ENCODE measurements around the gene ADAP1. TPM values are rescaled to one million over a fixed set of nuclear protein-coding genes. Genes with fewer than 3 reads are reported as not detected.

ADAP1 gene
- total and polyA plus RNA-seq, 8 donors: 10.9 to 41.2 (median 14.4) TPM

- H3K4me3 ChIP-seq: no peak overlapping the region
- no peaks in the 10 kb centered on the region for H3K4me1 ChIP-seq
- no peaks in the 10 kb centered on the region for H3K9me3 ChIP-seq
- TF ChIP-seq CTCF (IDR thresholded peaks at IDR 0.05): no peak
- 92 to 95% methylated on average over 40 of the region's 40 CpGs for WGBS, 2 donors
- no peak for ATAC-seq
- no peaks in the 10 kb centered on the region for H3K27me3 ChIP-seq
- DNase-seq: peak in 2 of 6 donors; percentile 31 to 67
- H3K36me3 ChIP-seq: peaks cover 0 to 50% (median 28%) of the 10 kb centered on the region in 3 donors
- H3K27ac ChIP-seq: no peak overlapping the region
- intact Hi-C loops (cut with DNase I): no loop called here
- FAIRE-seq: no peak
Observed at GRCh38 chr7:894164-894867, 60.2 kb downstream of the ADAP1 start.

- intact Hi-C loops (cut with DNase I): no loop called here
- no peak overlapping the region for H3K27ac ChIP-seq
- FAIRE-seq (no peak), DNase-seq (peak in 1 of 6 donors; percentile 64), ATAC-seq (no peak)
- 92 to 93% methylated on average over 19 of the region's 19 CpGs for WGBS, 2 donors
- H3K36me3 ChIP-seq: peaks cover 0 to 52% (median 32%) of the 10 kb centered on the region in 3 donors
- no peaks in the 10 kb centered on the region for H3K9me3 ChIP-seq
- no peak for TF ChIP-seq CTCF (IDR thresholded peaks at IDR 0.05)
- no peaks in the 10 kb centered on the region for H3K27me3 ChIP-seq
- H3K4me1 ChIP-seq: no peaks in the 10 kb centered on the region
- H3K4me3 ChIP-seq: no peak overlapping the region
Observed at GRCh38 chr7:893686-894085, 60.8 kb downstream of the ADAP1 start.

- intact Hi-C loops (cut with DNase I): no loop called here
- Histone ChIP-seq H3K27me3 (no peaks in the 10 kb centered on the region), H3K27ac (no peak overlapping the region), H3K9me3 (no peaks in the 10 kb centered on the region), H3K4me3 (no peak overlapping the region), H3K36me3 (peaks cover 0 to 60% (median 40%) of the 10 kb centered on the region in 3 donors), H3K4me1 (no peaks in the 10 kb centered on the region)
- TF ChIP-seq CTCF (IDR thresholded peaks at IDR 0.05): no peak
- ATAC-seq: no peak
- 96 to 97% methylated on average over 44 to 48 of the region's 48 CpGs for WGBS, 2 donors
- DNase-seq: peak in 1 of 6 donors; percentile 46
- no peak for FAIRE-seq
Observed at GRCh38 chr7:892648-893593, 61.6 kb downstream of the ADAP1 start.

GRCh38 chr7:891805-892204, 62.7 kb downstream of the ADAP1 start:
- Histone ChIP-seq H3K27ac (no peak overlapping the region), H3K9me3 (no peaks in the 10 kb centered on the region), H3K4me3 (no peak overlapping the region), H3K4me1 (no peaks in the 10 kb centered on the region), H3K36me3 (peaks cover 0 to 68% (median 49%) of the 10 kb centered on the region in 3 donors), H3K27me3 (no peaks in the 10 kb centered on the region)
- FAIRE-seq (no peak), DNase-seq (peak in 1 of 6 donors; percentile 52), ATAC-seq (no peak)
- 97 to 98% methylated on average over 20 of the region's 20 CpGs for WGBS, 2 donors
- intact Hi-C loops (cut with DNase I): no loop called here
- no peak for TF ChIP-seq CTCF (IDR thresholded peaks at IDR 0.05)
